CD4-positive, alpha-beta T cell treated with Interleukin-15 for 1 hour (primary cell): ENCODE measurements around the gene TFB2M.

Experiments used
- DNase-seq: peaks from one replicate; pipeline ENCODE4 v3.0.0-alpha.2; 2020

Gene TFB2M

DNA sequence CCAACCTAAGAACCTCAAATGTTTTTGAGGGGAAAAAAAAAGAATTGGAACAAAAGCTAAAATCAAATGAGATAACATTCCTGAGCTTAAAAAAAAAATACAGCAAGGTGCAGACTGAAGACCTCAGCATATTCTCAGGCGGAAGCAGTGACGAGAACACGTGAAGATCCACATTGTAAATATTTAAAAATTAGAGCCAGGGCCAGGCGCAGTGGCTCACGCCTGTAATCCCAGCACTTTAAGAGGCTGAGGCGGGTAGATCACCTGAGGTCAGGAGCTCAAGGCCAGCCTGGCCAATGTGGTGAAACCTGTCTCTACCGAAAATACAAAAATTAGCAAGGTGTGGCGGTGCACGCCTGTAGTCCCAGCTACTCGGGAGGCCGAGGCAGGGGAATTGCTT lies 15.7 kb downstream of the TFB2M start:
- DNase-seq, result no peak

- no peak for DNase-seq
These were observed 16.4 kb downstream of the TFB2M start for GRCh38 chr1:246549665-246550064.

GRCh38 chr1:246544001-246544400 lies 22.1 kb downstream of the TFB2M start:
- DNase-seq, result no peak

DNA sequence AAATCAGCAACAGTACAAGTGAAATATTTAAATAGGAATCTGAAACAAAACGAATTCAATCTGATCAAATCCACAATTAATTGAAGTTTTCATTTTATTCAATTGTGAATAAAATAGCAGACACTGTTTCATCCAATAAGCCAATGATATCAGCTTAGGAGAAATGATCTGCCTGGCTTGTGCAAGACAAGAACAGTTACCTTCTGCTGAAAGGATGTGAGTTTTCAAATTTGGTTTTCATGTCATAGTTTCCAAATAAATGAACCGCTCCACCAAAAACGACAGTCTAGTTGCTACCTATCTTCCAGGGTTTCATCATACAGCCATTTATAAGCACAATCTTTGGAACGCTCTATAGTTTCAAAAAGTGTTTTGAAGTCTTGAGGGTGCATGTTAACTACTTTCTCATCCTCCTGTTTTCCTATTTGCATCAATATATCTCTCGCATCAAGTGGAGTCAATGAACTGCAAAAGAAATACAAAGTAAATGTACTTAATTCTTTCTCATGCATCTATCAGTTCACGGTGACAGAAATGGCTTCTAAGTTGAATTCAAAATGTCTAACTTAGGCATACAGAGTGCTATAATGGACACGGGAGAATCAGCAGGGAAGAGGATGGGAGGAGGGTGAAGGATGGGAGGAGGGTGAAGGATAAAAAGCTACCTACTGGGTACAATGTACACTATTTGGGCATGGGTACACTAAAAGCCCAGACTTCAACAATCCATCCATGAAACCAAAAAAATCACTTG lies 25.1 kb downstream of the TFB2M start:
- DNase-seq, result no peak

- no peak for DNase-seq
These were observed 28.2 kb downstream of the TFB2M start for GRCh38 chr1:246537887-246538286.

GRCh38 chr1:246537441-246537840 lies 28.6 kb downstream of the TFB2M start:
- DNase-seq, result no peak

GRCh38 chr1:246534114-246534513 lies 31.9 kb downstream of the TFB2M start:
- no peak for DNase-seq

- DNase-seq, result no peak
These were observed 32.6 kb downstream of the TFB2M start for GRCh38 chr1:246533371-246533905.

- DNase-seq, result no peak
These were observed 33.5 kb downstream of the TFB2M start for GRCh38 chr1:246532519-246532918.

- no peak for DNase-seq
These were observed 35.6 kb downstream of the TFB2M start for GRCh38 chr1:246530482-246530881.

DNA sequence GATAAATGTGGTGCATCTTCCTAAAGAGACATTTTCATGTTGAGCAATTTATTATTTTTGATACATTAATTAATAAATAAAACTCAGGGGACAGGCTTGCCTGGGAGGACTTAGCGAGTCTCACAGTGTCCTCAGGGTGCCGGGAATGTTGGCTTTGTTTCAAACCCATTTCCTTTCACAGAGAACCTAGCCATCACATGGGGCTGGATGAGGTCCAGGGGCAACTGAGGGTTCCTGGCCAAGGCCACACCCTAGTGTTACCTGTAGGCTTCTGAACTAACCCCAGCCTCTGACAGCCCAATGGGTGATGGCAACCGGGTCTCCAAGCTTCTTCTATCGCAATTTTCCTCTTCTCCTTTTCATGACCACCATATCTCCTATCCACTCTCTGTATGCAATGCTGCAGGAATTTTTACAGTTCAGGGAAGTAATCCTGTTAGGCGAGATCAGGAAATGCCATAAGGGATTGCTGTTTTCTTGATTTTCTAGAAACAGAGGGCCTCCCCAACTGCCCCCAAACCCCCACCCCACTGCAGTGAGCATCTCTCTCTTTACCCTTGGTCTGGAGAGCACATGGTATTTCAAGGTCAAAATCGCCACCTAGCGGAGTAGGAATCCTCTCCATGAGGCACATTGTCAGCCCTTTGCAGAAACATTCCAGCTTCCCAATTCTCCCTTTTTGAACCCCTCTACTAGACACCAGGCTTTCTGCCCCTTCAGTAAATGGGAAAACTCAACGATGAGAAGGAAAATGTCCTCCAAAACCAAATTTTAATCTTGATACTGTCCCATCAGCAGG lies 36.9 kb downstream of the TFB2M start:
- DNase-seq, result no peak

DNA sequence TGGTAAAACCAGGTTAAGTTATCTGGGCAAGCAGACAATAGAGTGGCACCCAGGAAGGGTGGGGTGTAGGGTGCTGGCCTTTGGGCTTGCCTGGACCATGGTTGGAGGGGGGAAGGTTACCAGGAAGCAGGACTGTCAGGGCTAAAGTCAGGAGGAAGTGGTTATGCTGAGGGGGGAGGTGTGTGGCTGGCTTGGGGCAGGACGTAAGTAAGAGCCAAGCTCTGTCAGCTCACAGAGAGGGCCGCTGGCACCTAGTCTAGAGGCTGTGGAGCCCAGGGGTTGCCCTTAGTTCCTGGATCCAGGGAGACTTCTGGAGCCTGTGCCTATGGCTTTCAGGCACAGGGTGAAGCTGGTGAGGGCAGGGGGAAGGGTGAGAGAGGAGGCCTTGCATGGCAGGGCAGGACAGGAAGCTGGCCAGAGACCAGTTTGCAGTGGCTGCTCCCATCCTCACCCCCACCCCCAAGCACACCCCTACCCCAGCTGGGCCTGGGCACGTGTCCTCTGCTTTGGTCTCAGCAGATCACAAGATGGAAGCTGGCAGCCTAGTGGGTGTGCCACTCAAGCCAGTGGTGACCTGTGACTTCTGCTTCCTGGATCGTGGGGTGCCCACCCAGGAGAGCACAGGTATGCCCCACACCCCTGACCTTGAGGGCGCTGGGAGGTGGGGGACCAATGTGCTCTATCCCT lies 38.5 kb downstream of the TFB2M start:
- no peak for DNase-seq

GRCh38 chr1:246526915-246527314 lies 39.1 kb downstream of the TFB2M start:
- no peak for DNase-seq

DNA sequence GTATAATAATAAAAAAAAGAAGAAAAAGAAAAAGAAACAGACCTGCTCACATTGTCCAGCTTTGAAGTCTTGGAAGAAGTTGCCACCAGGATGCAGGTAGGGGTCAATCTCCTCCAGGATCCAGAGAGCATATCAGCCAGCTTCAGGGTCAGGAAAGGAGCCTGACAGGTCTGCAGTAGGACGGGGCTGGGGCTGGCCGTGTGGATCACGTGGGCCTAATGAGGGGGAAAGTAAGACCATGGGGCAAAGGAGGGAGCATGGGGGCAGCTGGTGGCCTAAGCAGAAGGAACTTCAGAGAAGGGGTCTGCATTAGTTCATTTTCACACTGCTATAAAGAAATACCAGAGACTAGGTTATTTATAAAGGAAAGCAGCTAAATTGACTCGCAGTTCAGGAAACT lies 39.7 kb downstream of the TFB2M start:
- no peak for DNase-seq

GRCh38 chr1:246519514-246519913 lies 46.5 kb downstream of the TFB2M start:
- no peak for DNase-seq

- no peak for DNase-seq
These were observed 47.4 kb downstream of the TFB2M start for GRCh38 chr1:246518456-246519205.

- no peak for DNase-seq
These were observed 48.7 kb downstream of the TFB2M start for GRCh38 chr1:246517391-246517790.

DNA sequence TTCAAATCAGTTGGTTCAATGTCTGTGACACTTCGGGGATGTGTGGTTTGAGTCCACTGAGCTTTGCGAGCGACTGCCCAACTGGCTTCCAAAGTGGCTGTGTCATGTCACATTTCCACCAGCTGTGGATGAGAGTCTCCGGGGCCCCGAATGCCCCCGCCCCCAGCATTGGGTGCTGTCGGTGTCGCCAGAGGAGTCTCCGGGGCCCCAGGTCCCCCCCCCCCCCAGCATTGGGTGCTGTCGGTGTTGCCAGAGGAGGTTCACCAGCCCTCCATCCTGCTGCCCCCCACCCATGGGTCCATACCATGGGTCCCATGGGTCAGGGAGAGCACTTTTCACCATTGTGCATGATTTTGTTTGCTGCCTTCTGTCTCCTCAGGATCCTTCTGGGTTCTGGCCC lies 49.9 kb downstream of the TFB2M start:
- no peak for DNase-seq

DNA sequence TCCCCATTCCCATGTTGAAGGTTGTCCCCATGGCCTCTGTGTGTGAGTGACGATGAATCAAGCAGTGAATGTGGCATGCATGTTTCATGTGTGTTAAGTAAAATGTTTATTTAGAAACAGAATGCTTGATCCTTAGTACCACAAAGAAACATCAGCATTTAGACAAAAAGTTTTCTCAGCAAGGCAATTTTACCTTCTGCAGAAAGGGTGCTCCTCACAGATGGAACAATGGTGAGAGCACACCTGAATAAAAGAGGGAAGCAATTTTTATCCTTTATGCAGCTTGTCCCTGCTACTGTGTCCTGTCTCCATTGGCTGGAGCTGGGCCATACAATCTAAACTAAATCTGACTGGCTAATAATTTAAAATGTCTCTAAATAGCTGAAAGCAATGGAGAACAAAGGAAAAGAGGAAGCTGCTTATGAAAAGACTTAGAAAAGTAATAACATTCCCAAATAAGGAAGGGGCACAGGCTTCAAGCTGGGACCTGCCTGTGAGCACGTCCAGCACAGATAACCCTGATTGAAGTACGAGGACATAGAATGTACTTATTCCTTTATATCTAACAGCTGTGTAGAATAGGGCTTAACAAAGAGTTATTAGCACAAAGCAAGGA lies 50.6 kb downstream of the TFB2M start:
- no peak for DNase-seq

DNA sequence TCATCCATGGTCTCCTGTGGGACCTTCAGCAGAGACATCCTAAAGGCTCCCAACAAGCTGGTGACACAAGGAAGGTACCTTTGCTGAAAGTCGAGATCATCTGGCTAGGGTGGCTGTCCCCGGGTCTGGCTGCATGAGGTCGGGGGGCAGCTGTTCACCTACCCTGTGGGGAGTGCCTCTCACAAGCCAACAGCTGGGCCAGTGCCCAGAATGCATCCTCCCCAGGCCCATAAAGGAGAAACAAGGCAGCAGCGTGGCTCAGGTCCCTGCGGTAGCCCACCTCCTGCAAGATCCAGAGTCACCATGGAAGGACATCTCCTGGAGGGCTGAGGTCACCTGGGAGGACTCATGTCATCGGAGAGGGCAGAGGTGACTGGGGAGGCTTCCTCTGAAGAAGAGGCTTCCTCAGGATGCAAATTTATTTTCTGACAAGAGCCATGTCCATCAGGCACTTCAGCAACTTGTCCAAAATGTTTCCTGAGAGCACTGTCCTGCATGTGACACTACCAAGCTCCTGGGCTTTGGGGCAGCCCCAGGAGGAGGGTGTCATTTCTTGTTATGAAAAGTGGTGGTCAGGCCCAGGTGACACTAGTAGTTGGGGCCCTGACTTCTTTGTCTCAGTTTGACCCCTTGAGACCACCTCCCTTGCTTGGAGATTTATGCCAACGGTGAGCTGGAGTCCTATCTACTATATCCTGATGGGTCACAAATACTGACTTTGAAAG lies 52.3 kb downstream of the TFB2M start:
- DNase-seq, result no peak

DNA sequence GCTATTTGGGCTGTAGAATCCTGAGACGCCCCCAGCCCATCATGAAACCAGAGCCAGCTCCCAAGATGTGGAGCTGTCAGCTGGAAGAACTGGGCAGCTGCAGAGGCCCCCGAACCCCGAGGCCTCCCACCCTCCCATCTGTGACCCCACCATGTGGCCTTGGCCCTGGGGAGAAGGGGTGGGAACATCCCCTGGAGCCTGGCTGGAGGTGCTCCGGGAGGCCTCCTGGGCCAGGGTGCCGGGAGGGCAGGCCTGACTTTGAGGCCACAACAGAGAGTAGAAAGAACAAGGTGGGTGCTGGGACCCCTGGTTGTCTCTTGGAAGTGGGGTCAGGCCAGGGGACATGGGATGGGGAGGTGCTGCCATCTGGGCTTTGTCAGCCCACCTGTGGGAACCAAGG lies 53.0 kb downstream of the TFB2M start:
- no peak for DNase-seq

DNA sequence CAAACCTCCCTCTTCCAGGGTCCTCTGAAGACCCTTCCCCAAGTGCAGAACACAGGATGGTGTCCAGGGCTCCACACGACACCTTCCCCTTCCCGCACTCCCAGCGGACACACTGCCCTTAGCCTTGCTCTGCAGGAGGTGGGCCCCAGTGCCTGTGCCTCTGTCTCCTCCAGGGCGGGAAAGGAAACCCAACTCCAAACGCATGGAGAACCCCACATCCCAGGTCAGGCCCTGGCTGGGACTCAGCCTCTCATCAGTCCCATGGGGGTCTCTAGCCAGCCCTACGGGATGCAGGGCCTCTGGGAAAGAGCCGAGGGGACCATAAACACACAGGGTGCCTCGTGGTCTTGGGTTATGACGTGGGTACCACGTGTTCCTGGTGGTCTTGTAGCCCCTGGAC lies 53.4 kb downstream of the TFB2M start:
- DNase-seq, result no peak
